ENCODE results near the gene TFB1M. TPM values are rescaled to one million over a fixed set of nuclear protein-coding genes. Genes with fewer than 3 reads are reported as not detected.

The TFB1M gene
- 7.0 to 10.3 TPM (median 8.5 TPM) in 5 replicates for total RNA-seq (2022; extraction: Qiagen RNA extraction; ENCODE audit: low read depth)

DNA sequence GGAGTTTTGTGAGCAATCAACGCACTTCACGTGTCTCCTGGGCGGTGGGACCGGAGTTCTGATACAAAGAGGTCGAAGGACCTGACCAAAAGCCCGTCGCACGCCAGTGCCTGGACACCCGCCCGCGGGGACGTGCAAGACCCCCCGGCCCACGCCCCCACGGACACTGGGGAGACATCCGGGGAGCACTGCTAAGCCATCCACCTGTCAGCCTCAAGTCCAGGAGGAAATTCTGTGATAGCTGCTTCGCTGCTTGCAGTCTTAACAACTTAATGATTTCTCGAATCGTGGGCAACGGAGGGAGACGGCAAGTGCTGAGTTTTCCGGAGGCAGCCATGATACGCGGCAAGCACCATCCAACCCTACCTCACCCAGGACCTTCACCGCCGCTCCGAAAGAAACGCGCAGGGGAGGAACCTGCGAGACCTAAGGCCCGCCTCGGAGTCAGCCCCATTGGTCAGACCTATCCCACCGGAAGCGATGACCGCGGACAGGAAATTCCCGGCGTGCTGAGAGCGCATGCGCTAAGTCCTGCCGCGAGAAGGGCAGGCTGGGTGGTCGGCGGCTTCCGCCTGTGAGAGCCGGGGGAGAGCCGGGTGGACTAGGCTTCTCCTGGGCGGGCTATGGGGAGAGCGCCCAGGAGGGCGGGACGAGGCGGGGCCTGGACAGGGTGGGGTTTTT, at the start of gene TFB1M:
TSS of gene TFB1M (minus strand) at position 393 of the 681 bp plus-strand sequence. CDS start at position 337, 56 bp downstream.

DNA sequence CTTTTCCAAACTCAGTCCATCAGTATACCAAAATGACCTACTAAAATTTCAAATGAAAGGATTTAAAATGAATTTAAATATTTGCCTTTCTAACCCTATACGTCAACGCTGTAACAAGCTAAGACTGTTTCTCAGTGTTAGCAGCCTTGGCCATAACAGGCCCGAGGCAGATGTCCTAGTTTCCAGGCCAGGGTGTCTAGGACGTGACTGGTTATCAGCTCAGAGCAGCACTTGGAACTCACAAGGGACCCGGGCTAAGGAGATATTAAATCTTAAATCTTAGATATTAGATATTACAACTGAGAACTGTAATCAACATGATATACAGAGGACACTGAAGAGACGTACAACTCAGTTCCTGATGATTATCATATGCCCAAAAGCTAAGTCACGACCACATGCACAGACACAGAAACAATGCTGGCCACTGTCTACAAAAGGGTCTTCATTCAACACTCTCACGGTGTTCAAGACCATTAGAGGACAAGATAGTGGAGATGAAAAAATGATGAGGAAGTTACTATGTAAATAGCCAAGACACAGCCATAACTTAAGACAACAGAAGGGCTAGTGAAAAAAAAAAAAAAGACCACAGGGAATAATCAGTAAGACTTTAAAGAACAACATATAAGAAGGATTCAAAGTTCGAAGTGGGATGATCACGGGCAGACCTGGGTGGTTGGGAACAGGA, 50.8 kb downstream of the TFB1M start, which contains the start of gene CLDN20:
TSS of gene CLDN20 (plus strand) at position 641 of the 691 bp plus-strand sequence. CDS start 11,707 bp downstream, outside the sequence.

Other genes with a start within 250 kb of the TFB1M start
- gene CLDN20, start 50.5 kb downstream of the TFB1M start, total RNA-seq (2022; extraction: Qiagen RNA extraction; ENCODE audit: low read depth): not detected in 5 replicates
- gene NOX3, start 141.4 kb upstream of the TFB1M start, total RNA-seq (2022; extraction: Qiagen RNA extraction; ENCODE audit: low read depth): not detected in 5 replicates